Measurements from ENCODE around the gene GNPNAT1.

GRCh38 chr14:52778702-52779101 lies 12.7 kb downstream of the GNPNAT1 start:
- TF ChIP-seq POLR2A (IDR thresholded peaks at IDR 0.05) (no peak), CTCF (IDR thresholded peaks at IDR 0.05) (no peak)
